Forelimb muscle (tissue), 1 donor: ENCODE measurements around the gene MYO1D. TPM values are rescaled to one million over a fixed set of nuclear protein-coding genes. Genes with fewer than 3 reads are reported as not detected.
"Not testable (repeated sequence)": the region's sequence is repeated elsewhere in the genome, so short reads cannot be mapped to it uniquely, and the experiment has no call there.

ENCODE experiments used
- DNase-seq: peaks from one replicate; pipeline ENCODE4 v3.0.0-alpha.2; 2013; ENCODE audit warnings: low read depth
- polyA plus RNA-seq: library from polyadenylated mRNA; unstranded; fragments of 120-200 nt; gene quantifications from one replicate; pipeline ENCODE4 v1.2.1, GENCODE V29; 2013; ENCODE audit not compliant: insufficient read length

The MYO1D gene
- polyA plus RNA-seq, 1 donor = 5.8 TPM

DNA sequence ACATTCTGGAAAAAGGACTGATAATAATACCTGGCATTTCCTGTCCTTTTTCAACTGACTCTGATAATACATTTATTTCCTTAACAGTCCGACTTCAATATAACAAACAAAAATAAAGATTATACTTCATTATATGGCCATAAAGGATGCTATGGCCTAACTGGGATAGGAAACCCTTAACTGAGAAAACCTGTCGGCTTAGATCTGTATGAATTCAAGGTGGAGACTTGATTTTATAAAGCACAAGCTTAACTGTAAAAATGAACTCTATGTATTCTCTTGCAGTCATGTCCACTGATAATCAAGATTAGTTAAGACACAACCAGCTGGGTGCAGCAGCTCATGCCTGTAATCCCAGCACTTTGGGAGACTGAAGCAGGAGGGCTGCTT is 102.2 kb downstream of the MYO1D start:
- no peak for DNase-seq

DNA sequence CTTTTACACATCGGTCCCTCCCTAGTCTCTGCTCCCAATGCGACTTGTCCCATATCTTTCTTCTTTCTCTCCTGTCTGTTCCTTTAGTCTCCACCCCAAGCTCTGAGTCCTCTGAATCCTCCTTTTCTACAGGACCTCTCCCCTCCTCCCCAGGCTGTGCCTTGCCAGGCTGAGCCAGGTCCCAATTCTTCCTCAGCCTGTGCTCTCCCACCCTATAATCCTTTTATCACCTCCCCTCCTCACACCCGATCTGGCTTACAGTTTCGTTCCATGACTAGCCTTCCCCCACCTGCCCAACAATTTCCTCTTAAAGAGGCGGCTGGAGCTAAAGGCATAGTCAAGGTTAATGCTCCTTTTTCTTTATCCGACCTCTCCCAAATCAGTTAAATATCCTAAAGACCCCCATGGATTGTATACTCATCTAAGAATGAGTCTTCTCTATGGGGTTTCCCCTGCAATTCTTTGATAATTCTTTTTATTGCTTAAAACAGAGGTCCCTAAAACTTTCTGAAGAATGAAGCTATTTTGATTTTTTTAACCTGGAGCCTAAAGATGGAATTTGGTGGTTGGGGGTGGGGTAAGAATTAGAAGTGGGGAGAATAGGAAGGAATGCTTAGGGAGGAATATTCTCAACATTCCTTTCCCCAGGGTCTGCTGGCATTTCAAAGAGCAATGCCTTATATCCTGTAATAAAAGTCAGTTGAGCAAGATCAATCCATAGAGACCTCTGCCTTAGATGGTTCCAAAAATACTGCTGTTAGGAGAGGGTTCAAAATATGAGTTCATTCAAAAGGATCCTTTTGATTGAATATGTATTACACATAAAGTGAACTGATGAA is 102.8 kb downstream of the MYO1D start:
- DNase-seq = no peak

DNA sequence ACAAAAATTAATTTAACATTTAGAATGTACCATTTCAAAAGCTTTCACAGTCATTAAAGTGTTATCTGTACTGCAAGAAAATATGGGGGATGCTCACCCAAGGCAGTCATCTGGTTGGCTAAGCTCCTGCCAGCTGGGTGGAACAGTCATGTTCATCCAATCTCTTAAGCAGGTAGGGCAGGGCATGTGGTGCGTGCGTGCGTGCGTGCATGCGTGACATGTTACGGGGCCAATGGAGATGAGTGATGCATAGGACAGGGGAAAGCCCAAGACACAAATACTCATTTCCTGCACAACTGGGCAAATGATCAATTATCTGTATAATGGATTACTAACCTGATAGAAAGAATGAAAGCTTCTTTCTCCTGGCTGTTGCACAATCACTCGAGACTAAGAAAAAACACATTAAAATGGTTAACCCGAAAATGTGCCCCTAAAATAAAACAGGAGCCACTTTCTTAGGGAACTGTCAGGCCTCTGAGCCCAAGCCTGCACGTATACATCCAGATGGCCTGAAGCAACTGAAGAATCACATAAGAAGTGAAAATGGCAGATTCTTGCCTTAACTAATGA is 104.4 kb downstream of the MYO1D start:
- DNase-seq = no peak

DNA sequence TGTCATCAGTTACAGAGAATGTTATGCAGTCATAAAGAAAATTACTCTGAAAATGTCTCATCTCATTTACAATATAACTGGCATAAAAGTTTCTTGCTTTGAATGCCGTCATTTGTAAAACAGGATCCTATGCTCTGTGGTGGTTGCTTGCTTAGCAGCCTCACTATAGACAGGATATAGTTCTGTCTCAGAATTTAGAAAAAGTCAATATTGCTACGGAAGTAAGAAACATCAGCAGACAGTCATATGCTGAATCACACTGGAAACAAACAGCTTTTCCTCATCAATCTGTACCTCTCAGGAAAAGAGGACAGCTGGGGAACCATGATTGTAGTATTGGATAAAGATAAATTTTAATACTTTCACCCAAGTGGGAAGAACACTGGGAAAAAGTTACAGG is 105.5 kb downstream of the MYO1D start:
- DNase-seq = no peak

DNA sequence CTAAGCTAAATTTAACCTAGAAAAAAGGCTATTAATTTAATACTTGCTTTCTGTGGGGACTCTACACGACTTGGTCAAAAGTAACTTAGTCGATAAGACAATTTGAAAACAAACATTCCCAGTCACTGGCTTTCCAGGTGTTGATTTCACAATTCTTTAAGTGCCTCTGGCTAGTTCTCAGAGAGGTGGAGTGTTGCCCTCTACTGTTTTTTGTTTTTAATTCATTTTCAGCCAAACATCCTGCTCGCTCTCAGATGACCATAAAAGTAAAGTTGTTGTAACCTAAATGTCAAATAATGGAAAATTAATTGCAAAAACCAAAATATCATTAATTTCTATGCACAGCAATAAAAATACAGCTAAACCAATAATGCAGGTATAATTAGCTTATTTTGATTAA is 107.1 kb downstream of the MYO1D start:
- DNase-seq = no peak

DNA sequence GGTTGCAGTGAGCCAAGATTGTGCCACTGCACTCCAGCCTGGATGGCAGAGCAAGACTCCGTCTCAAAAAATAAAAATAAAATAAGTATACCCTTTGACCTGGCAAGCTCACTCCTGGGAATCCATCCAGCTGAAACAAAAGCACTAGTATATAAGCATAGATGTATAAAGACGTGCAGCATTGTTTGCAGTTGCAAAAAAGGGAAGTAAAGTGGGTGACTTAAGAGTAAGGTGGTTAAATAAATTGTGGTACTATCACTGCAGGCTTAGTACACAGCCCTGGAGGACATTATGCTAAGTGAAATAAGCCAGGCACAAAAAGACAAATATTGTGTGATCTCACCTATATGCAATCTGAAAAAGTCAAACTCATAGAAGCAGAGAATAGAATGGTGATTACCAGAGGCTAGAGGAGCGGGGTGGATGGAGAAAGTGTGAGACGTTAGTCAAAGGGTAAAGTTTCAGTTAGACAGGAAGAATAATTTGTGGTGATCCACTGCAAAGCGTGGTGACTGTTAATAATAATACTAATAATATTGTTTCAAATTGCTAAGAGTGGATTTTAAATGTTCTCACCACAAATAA is 113.0 kb downstream of the MYO1D start:
- no peak for DNase-seq

DNA sequence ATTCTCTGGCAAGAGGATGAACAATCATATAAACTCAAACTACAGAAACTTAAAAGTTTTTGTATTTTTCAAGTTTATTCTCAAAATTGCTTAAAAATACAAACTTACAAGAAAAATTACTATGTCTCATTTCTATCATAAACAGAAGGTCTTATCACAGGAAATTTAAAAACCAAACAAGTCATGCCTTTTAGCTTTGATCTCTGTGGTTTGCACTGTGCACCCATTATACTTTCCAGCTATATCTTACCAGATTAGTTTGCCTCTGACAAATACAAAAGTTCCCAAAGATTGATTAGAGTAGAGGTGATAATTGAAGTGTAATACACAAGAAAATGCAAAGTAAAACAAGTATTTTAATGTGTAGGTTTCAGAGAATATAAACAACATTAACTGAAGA is 117.4 kb downstream of the MYO1D start:
- no peak for DNase-seq

DNA sequence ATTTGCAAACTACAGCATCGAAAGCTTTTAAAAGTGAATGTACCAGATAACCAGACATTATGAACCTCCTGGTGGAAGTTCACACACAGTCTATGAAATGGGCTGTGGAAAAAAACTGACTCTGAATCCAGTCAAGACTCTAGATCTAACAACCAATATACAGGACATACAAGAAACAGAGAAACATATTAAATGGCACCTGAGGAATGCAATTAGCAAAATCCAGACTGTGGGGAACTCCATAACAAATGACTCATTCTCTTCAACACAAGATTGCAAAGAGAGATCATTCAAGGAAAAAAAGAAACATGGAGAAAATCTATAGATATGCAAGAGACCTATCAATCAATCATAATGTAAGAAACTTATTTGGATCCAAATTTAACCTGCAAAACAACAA is 119.0 kb downstream of the MYO1D start:
- DNase-seq = no peak

DNA sequence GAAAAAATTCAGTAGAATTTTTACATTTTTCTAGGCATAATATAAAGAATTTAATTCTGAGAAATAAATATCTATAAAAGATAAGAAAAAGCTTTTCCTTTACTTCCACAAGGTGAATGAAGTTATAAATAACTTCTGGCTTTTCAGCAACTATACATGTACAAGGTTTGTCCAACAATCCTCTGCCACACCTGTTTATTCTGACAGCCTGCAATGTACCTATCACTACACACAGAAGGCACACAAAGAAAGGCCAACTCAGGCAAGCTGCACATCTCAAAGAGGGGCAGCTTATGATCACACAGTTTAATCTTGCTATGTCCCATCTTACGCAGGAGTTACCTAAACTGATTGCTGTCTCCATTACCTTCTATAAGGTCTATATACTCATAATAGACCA is 120.2 kb downstream of the MYO1D start:
- no peak for DNase-seq

DNA sequence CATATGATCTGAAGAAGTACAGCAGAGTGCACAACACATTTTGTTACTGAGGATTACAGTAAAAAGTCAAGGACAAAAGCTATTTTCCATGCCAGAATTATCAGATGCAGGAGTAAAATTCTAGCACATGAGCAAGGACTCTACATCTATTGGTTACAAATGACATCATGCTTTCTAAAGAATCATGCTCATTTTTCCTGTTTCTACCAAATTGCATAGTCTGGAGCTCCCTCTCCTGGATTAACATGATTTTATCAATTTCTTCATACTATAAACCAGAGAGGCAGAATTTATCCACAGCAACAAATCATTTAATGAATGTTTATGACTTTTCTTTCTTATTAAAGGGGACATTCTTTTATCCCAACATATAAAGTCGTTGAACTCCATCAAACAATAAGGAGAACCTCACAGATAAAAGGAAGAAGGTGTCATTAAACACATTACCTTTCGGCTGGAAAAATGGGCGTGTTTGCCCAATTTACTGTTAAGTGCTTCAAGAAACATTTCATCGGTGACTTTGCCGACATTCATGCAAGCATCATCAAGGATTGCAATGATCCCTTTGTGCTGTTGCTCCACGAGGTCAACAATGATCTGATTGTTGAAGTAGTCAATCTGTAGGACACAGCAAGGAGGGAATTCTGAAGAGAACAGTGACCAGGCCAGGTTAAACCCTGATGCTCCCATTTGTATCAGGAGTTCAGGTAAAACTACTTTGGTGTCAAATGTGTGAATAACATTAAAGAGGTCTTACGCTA is 121.7 kb downstream of the MYO1D start:
- DNase-seq = peak; percentile 70

DNA sequence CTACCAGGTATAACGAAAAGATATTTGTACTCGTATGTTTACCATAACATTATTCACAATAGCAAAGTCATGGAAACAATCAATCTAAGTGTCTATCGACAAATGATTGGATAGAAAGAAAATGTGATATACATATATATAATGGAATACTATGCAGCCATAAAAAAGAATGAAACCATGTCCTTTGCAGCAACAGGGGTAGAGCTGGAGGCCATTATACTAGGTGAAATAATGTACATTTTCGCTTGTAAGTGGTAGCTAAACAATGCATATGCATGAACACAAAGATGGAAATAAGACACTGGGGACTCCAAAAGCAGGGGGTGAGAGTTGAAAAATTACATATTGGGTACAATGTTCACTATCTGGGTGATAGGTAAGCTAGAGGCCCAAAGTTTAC is 124.0 kb downstream of the MYO1D start:
- DNase-seq = no peak

DNA sequence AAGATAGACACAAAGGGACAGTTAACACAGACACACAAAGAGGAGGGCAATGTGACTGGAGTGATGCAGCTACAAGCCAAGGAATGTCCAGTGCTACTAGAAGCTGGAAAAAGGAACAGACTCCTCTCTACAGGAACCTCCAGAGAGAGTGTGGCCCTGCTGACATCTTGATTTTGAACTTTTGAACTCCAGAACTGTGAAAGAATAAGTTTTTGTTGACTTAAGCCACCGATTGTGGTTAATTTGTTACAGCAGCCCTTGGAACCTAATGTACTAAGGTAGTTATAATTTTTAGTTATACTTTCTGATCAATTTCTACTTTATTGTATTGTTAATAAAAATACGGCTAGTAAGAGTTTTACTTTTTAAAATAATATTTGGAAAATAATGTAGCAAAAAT is 129.1 kb downstream of the MYO1D start:
- no peak for DNase-seq

DNA sequence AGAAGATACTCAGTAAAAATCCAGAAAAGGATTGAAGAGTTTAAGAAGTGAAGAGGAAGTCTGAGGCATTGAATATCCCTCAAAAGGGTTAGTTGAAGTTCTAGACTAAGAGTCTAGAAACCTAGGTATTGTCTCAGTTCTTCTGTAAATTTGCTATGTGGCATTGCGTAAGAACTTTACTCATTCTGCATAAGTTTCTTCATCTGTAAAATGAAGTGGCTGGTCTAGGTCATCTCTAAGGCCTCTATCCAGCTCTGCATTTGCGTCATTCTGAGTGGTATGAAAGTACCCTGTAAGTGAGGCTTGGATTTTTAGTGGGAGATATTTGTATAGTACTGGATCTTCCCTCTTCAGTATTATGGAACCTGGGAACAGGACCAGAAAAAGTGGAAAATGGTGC is 130.2 kb downstream of the MYO1D start:
- DNase-seq = no peak

DNA sequence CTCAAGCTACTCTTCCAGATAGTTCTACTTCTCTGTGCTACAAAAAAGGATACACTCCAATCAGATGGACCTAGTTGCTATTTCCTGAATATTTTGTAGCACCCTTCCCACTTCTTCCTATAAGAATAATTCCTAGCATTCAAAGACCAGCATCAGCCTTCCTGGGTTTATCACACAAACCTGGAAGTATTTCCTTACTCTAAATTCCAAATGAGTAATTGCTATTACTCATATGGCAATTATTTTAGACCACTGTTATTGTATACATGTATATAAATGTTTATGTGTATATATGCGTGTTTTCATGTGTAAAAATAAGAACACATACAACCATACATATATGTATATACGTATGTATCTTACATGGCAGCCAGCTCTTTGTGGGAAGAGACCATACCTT is 130.6 kb downstream of the MYO1D start:
- DNase-seq = no peak

DNA sequence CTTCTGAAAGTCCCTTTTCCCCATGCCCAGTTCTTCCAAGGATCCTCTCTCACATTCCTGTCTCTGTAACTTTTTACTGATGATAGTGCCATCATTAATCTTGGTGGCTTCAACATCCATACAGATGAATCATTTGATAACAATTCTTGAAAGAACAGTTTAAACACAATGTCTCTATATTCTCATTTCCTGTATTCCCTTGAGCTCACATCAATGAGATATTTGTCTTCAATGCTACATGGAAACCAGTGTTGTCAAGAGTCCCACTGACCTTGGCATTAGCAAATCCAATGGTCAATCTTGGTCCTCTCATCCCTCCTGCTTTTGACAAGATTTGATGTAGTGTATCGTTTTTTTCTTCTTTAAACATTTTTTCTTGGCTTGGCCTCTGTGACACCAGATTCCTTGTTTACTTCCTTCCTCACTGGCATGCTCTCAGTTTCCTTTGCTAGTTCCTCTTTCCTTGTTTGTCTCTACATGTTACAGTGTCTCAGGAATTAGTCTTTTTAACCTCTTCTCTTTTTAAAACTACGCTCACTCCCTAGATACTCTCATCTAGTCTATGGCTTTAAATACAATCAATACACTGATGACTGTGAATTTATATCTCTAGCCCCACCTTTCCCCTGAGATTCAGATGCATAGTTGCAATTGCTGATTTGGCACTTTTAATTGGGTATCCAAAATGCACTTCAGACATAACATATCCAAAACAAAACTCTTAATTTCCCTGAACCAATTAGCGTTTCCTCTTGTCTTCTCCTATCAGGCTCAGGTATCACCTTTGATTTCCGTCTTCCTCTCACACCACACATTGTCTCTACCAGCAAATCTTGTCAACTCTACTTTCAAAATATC is 134.0 kb downstream of the MYO1D start:
- no peak for DNase-seq

DNA sequence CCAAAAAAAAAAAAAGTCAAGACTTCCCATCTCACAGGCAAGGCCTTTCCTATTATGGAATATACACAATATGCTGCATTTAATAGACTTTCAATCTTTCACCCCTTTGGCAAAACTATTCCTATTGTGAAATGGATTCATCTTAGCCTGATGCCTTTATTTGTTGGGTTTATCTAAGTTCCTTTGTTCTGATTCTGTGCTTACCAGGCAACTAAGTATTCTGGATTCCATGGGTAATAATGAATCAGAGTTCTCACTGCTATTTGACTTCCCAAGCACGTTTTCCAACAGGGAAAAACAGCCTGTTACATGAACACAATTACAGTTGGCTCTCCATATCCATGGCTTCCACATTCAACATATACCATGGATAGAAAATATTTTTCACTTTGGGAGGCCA is 135.5 kb downstream of the MYO1D start:
- no peak for DNase-seq

DNA sequence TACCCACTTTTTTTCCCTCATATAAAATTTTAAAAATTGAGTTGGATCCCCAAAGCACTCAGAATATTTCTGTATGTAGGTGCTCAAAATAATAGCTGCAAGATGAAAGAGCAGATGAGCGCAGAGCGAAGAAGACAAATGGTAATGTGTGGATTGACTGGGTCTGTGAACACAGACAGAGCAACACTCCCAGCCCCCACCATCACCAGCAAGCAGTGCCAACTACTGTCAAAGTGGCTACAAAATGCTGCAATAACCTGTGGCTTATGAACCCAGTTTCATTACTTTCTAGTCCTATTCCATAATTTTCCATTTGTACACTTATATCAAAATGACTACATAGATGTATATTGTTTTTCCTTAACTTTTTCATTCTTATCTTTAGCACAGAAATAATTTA is 137.2 kb downstream of the MYO1D start:
- no peak for DNase-seq

DNA sequence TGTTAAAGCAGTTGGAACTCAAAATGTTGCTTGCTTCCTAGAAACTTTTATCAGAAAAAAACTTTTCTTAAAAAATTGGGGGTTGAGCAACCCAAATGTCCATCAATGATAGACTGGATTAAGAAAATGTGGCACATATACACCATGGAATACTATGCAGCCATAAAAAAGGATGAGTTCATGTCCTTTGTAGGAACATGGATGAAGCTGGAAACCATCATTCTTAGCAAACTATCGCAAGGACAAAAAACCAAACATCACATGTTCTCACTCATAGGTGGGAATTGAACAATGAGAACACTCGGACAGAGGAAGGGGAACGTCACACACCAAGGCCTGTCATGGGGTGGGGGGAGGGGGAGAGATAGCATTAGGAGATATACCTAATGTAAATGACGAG is 137.8 kb downstream of the MYO1D start:
- DNase-seq = not testable (repeated sequence)

DNA sequence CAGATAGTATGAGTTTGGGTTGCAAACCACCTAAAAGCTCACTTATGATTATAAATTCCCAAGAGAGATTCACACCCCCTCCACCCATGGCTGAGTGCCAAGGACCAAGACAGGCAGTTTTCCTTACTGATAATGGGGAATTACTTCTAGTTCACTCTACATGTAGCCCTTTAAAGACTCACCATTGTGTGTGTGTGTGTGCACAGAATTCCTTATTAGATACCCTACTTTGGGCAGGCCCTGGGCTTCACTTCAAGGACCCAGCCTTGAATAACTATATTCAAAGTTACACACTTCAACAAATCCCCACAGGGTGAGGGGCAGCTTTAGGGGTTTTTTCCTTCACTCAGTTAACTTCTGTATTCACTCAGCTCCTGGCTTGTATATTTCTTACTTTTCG is 143.5 kb downstream of the MYO1D start:
- no peak for DNase-seq

DNA sequence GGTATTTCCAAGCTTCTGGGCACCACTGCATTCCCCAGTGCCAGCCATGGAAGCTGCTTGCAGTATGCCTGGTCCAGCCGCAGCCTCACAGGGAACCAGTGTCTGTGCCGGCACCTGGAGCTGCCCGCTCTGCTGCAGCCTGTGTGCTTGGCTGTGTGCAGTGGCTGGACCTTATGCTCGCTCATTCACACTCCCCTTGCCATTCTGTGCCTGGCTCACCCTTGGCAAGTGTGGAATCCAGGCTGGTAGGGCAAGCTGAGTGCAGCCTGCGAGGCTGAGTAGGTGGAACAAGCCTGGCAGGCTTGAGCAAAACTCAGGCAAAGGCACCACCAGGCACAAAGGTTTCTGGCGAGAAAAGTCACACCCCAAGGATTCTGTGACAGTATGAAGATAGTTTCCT is 144.0 kb downstream of the MYO1D start:
- DNase-seq = no peak

DNA sequence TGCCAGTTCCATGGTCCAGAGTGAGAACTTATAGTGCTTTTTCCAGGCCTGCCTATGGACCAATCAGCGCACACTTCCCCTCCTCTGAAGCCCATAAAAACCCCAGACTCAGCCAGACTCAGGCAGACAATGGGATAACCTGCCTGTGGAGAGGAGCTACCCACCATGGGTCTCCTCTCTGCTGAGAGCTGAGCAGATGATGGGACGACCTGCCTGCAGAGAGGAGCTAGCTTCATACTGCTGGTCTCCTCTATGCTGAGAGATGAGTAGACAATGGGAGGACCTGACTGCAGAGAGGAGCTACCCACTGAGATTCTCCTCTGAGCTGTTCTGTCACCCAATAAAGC is 144.7 kb downstream of the MYO1D start:
- DNase-seq = no peak
